H1 (cell line): Measurements from ENCODE around the gene CEBPZ. TPM values are rescaled to one million over a fixed set of nuclear protein-coding genes. Genes with fewer than 3 reads are reported as not detected.

ENCODE experiments used
- CTCF ChIA-PET: fragments of 300-600 bp; sonication (Branson Sonifier 250); formaldehyde crosslinking; loops from one replicate; lab custom pipeline; 2021; ENCODE audit not compliant: partially characterized antibody; lab: Charles Lee
- POLR2A ChIA-PET: fragments of 300-600 bp; sonication (Branson Sonifier 250); formaldehyde crosslinking; loops from one replicate; lab custom pipeline; 2021; ENCODE audit warnings: inconsistent platforms; ENCODE audit not compliant: partially characterized antibody; lab: Charles Lee
- DNase-seq, 2 experiments: peaks; one replicate each; pipeline versions ENCODE4 v3.0.0 to v3.0.0-alpha.2; 2010 to 2022; ENCODE audit warnings: low spot score in 2 of 2, low read depth in 1 of 2, mixed read lengths in 1 of 2
- FAIRE-seq: peaks from 2 replicates; lab custom pipeline; 2011; peaks lifted over from hg19 to GRCh38; lab: Jason Lieb, UNC
- H2AFZ ChIP-seq: 2 replicates; pipeline ENCODE4 v1.8.1; 2012; ENCODE audit warnings: low read length, inconsistent platforms
- H2AK5ac ChIP-seq: 2 replicates; pipeline ENCODE4 v1.6.1; 2013; ENCODE audit warnings: low read depth, low read length
- H2BK120ac ChIP-seq: replicated peaks from 2 replicates; pipeline ENCODE3; 2013; ENCODE audit warnings: low read depth, low read length, inconsistent platforms
- H2BK12ac ChIP-seq: 2 replicates; pipeline ENCODE4 v1.6.1; 2013; ENCODE audit warnings: low read depth, low read length
- H2BK15ac ChIP-seq: 2 replicates; pipeline ENCODE4 v1.6.1; 2013; ENCODE audit warnings: low read length
- H2BK20ac ChIP-seq: 2 replicates; pipeline ENCODE4 v1.6.1; 2013; ENCODE audit warnings: low read length
- H2BK5ac ChIP-seq: 2 replicates; pipeline ENCODE4 v1.6.1; 2013; ENCODE audit warnings: low read depth, low read length
- H3K14ac ChIP-seq: 2 replicates; pipeline ENCODE4 v1.6.1; 2013; ENCODE audit warnings: inconsistent platforms; ENCODE audit not compliant: insufficient read length
- H3K18ac ChIP-seq: 2 replicates; pipeline ENCODE4 v1.6.1; 2013; ENCODE audit warnings: low read length; ENCODE audit errors: extremely low read depth
- H3K23ac ChIP-seq: 2 replicates; pipeline ENCODE4 v1.6.1; 2013; ENCODE audit warnings: inconsistent platforms; ENCODE audit not compliant: insufficient read length
- H3K23me2 ChIP-seq: 2 replicates; pipeline ENCODE4 v1.6.1; 2013; ENCODE audit warnings: low read depth, low read length
- H3K27ac ChIP-seq: 2 replicates; pipeline ENCODE4 v1.6.1; 2011; ENCODE audit warnings: low read depth, low read length, inconsistent platforms
- H3K27me3 ChIP-seq, 4 experiments: replicated peaks in 1 of 4; 1 replicate in 1 of 4; 2 replicates in 3 of 4; pipeline versions ENCODE4 v1.6.1 to v1.8.1; 2011 to 2013; ENCODE audit warnings: low read length in 3 of 4, mild to moderate bottlenecking in 3 of 4, inconsistent platforms in 2 of 4, mixed read lengths in 2 of 4, moderate library complexity in 1 of 4; ENCODE audit not compliant: control insufficient read depth in 3 of 4, insufficient read depth in 3 of 4; ENCODE audit errors: extremely low read depth in 1 of 4
- H3K36me3 ChIP-seq, 4 experiments: 2 replicates each; pipeline versions ENCODE4 v1.6.1 to v1.8.1; 2011 to 2013; ENCODE audit warnings: mild to moderate bottlenecking in 4 of 4, low read length in 3 of 4, moderate library complexity in 2 of 4, control low read depth in 1 of 4, inconsistent platforms in 1 of 4; ENCODE audit not compliant: insufficient read depth in 4 of 4, control insufficient read depth in 2 of 4
- H3K4ac ChIP-seq: replicated peaks from 2 replicates; pipeline ENCODE3; 2013; ENCODE audit warnings: low read length, low read depth, mixed read lengths, inconsistent platforms; ENCODE audit not compliant: insufficient read length
- H3K4me1 ChIP-seq, 4 experiments: replicated peaks in 1 of 4; 1 replicate in 1 of 4; 2 replicates in 3 of 4; pipeline versions ENCODE4 v1.6.1 to v1.8.1; 2011 to 2013; ENCODE audit warnings: low read length in 3 of 4, inconsistent platforms in 2 of 4, mixed read lengths in 1 of 4; ENCODE audit not compliant: insufficient read depth in 4 of 4, control insufficient read depth in 3 of 4
- H3K4me2 ChIP-seq, 2 experiments: 2 replicates each; pipeline versions ENCODE4 v1.6.1 to v1.8.1; 2011 to 2013; ENCODE audit warnings: low read depth in 2 of 2, low read length in 2 of 2, control low read depth in 1 of 2, inconsistent platforms in 1 of 2, mild to moderate bottlenecking in 1 of 2; ENCODE audit not compliant: insufficient read depth in 1 of 2
- H3K4me3 ChIP-seq, 4 experiments: fragments of 200-600, 300-600 bp in 1 of 4; sonication (generic), shearing (Covaris generic), sonication (Bioruptor Twin) in 1 of 4; 2 replicates each; pipeline versions ENCODE4 v1.5.1 to v1.8.1; 2011 to 2016; ENCODE audit warnings: low read length in 4 of 4, low read depth in 3 of 4, control low read depth in 2 of 4, inconsistent platforms in 2 of 4, mild to moderate bottlenecking in 2 of 4, mixed read lengths in 1 of 4, moderate library complexity in 1 of 4; ENCODE audit not compliant: insufficient read depth in 2 of 4; ENCODE audit errors: extremely low read depth in 1 of 4
- H3K56ac ChIP-seq: replicated peaks from 2 replicates; pipeline ENCODE3; 2013; ENCODE audit warnings: low read depth, mild to moderate bottlenecking, mixed read lengths, low read length, inconsistent platforms; ENCODE audit not compliant: insufficient read length
- H3K79me1 ChIP-seq: 2 replicates; pipeline ENCODE4 v1.6.1; 2013; ENCODE audit warnings: low read depth, low read length, control low read depth
- H3K79me2 ChIP-seq, 2 experiments: 2 replicates each; pipeline versions ENCODE4 v1.6.1 to v1.8.1; 2012 to 2013; ENCODE audit warnings: low read length in 2 of 2, mild to moderate bottlenecking in 2 of 2, inconsistent platforms in 1 of 2; ENCODE audit not compliant: insufficient read depth in 2 of 2, control insufficient read depth in 1 of 2
- H3K9ac ChIP-seq, 4 experiments: replicated peaks in 1 of 4; 1 replicate in 1 of 4; 2 replicates in 3 of 4; pipeline versions ENCODE4 v1.6.1 to v1.8.1; 2011 to 2013; ENCODE audit warnings: low read depth in 3 of 4, low read length in 3 of 4, control low read depth in 2 of 4, mild to moderate bottlenecking in 2 of 4, moderate library complexity in 2 of 4, inconsistent platforms in 1 of 4; ENCODE audit errors: extremely low read depth in 1 of 4
- H3K9me3 ChIP-seq, 2 experiments: 2 replicates each; pipeline versions ENCODE4 v1.6.1 to v1.8.1; 2012 to 2013; ENCODE audit warnings: mild to moderate bottlenecking in 2 of 2, moderate library complexity in 2 of 2, control low read depth in 1 of 2, inconsistent platforms in 1 of 2, low read depth in 1 of 2, low read length in 1 of 2, mixed read lengths in 1 of 2; ENCODE audit not compliant: insufficient read depth in 2 of 2
- H4K20me1 ChIP-seq, 2 experiments: replicated peaks in 1 of 2; 2 replicates each; pipeline versions ENCODE3 to v1.8.1; 2011 to 2013; ENCODE audit warnings: inconsistent platforms in 2 of 2, low read length in 2 of 2, mild to moderate bottlenecking in 1 of 2; ENCODE audit not compliant: insufficient read depth in 2 of 2, control insufficient read depth in 1 of 2
- H4K5ac ChIP-seq: 2 replicates; pipeline ENCODE4 v1.6.1; 2013; ENCODE audit warnings: low read length, low read depth, mixed read lengths, inconsistent platforms; ENCODE audit not compliant: insufficient read length
- H4K8ac ChIP-seq: 2 replicates; pipeline ENCODE4 v1.8.0; 2013; ENCODE audit warnings: mild to moderate bottlenecking, moderate library complexity, low read length, inconsistent platforms; ENCODE audit not compliant: insufficient read depth; ENCODE audit errors: extremely low read depth
- H4K91ac ChIP-seq: replicated peaks from 2 replicates; pipeline ENCODE3; 2013; ENCODE audit warnings: low read length, mixed read lengths, inconsistent platforms; ENCODE audit not compliant: insufficient read length
- BCL11A ChIP-seq, 2 experiments: IDR thresholded peaks; one replicate each; pipeline ENCODE4 v1.6.1; 2011; ENCODE audit warnings: low read depth in 2 of 2, low read length in 2 of 2, mild to moderate bottlenecking in 2 of 2
- BRCA1 ChIP-seq: IDR thresholded peaks from 2 replicates; pipeline ENCODE4 v1.6.1; 2012; ENCODE audit warnings: low read depth, low read length, improper control_type of control experiment
- CBX8 ChIP-seq: fragments of 300-800, 300-1000 bp; sonication (generic); IDR thresholded peaks from 2 replicates; pipeline ENCODE4 v1.7.1; 2016; ENCODE audit warnings: low read depth, low read length, borderline replicate concordance
- CEBPB ChIP-seq: IDR thresholded peaks from 2 replicates; pipeline ENCODE4 v1.6.1; 2012; ENCODE audit warnings: low read depth, low read length
- GABPA ChIP-seq: IDR thresholded peaks from 2 replicates; pipeline ENCODE4 v1.6.1; 2011; ENCODE audit warnings: mild to moderate bottlenecking, low read length, moderate library complexity, borderline replicate concordance; ENCODE audit not compliant: insufficient read depth
- JUN ChIP-seq: IDR thresholded peaks from 2 replicates; pipeline ENCODE4 v1.6.1; 2011; ENCODE audit warnings: low read depth, mild to moderate bottlenecking, improper control_type of control experiment, low read length
- KDM4A ChIP-seq: IDR thresholded peaks from one replicate; pipeline ENCODE4 v1.7.1; 2012; ENCODE audit warnings: low read depth, mild to moderate bottlenecking, moderate library complexity, low read length, inconsistent platforms; ENCODE audit not compliant: severe bottlenecking
- NRF1 ChIP-seq: IDR thresholded peaks from 2 replicates; pipeline ENCODE4 v1.6.1; 2011; ENCODE audit warnings: mild to moderate bottlenecking, low read depth, low read length, improper control_type of control experiment
- RXRA ChIP-seq: IDR thresholded peaks from 2 replicates; pipeline ENCODE4 v1.6.1; 2011; ENCODE audit warnings: low read depth, mild to moderate bottlenecking, low read length, moderate library complexity; ENCODE audit not compliant: insufficient read depth
- SP4 ChIP-seq: IDR thresholded peaks from 2 replicates; pipeline ENCODE4 v1.6.1; 2012; ENCODE audit warnings: low read length, inconsistent platforms
- TAF7 ChIP-seq: optimal IDR thresholded peaks from 2 replicates; pipeline ENCODE3; 2011; ENCODE audit warnings: low read depth, mild to moderate bottlenecking, inconsistent platforms, low read length, moderate library complexity, borderline replicate concordance
- YY1 ChIP-seq: IDR thresholded peaks from 2 replicates; pipeline ENCODE4 v1.6.1; 2011; ENCODE audit warnings: low read depth, mild to moderate bottlenecking, low read length
- WGBS, 2 experiments: shearing (Covaris generic) in 1 of 2; methylation state at CpG; one replicate each; pipeline versions ENCODE4 v1.1.6 to v1.1.7; 2013 to 2015; ENCODE audit warnings: low lambda C conversion rate in 2 of 2, mixed read lengths in 2 of 2, inconsistent platforms in 1 of 2, low coverage in 1 of 2, missing lambda C conversion rate in 1 of 2; ENCODE audit not compliant: insufficient replicate concordance in 2 of 2, insufficient coverage in 1 of 2, insufficient read length in 1 of 2; ENCODE audit errors: extremely low coverage in 1 of 2, missing lambda C conversion rate in 1 of 2; 5-methylcytosine and 5-hydroxymethylcytosine counted together
- polyA plus RNA-seq, 7 experiments: library from polyadenylated mRNA; depleted of rRNA in 3 of 7; stranded (reverse) in 5 of 7; unstranded in 2 of 7; fragments of >200 nt in 5 of 7; fragments of 200-250 nt in 2 of 7; gene quantifications; 1 replicate in 5 of 7; 2 replicates in 1 of 7; 4 replicates in 1 of 7; pipeline versions ENCODE4 v1.2.1 to v1.2.3, GENCODE V29; 2011 to 2013; ENCODE audit warnings: missing spikeins in 2 of 7, mixed read lengths in 2 of 7
- total RNA-seq: library from RNA; stranded (reverse); fragmentation: NEBNext Ultra II Directional; extraction: Animal tissue kit (Norgen Biotek cat#: 25700); gene quantifications from 2 replicates; pipeline ENCODE4 v1.2.1, GENCODE V29; 2021
- TF ChIP-seq, protein P1 (sequence below): IDR thresholded peaks from 2 replicates; pipeline ENCODE4 v1.6.1; 2011; ENCODE audit warnings: low read length, improper control_type of control experiment

The CEBPZ gene
- total and polyA plus RNA-seq, 2 of the 8 experiments (the other 6 are each of a cell fraction or from before 2014, with no cell fraction given), result 19.1 to 201 TPM

DNA sequence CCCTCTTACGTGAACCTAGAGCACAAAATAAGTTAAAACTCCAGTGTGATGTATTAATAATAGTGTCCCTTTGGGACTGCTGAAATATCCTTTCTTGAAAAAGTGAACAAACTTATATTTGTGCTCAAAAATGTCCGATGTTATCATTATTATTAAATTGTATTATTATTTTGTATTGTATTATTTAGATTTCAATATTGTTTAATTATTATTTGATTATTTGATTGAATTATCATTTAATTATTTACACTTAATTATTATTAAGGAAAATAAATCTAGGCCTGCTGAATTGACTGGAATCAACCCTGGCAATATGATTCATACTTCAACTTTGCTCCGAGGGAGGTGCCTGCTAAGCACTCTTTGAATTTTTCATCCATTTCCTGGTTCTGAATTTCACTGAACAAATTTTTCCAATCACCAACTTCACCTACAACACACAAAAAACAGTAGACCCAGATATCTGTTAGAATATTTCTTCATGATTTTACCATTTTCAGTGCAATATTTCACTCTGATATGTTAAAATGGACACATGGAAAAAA is 63.7 kb downstream of the CEBPZ start:
- Histone ChIP-seq H3K56ac (no peak overlapping the region), H2BK20ac (no peak overlapping the region), H3K36me3 (no peaks in the 10 kb centered on the region), H3K9ac (no peak overlapping the region), H3K27me3 (no peaks in the 10 kb centered on the region), H4K8ac (no peak overlapping the region), H4K5ac (no peak overlapping the region), H3K4ac (no peak overlapping the region), H3K18ac (no peak overlapping the region), H3K23me2 (no peaks in the 10 kb centered on the region), H2BK15ac (no peak overlapping the region), H3K4me3 (no peak overlapping the region), H3K79me1 (no peaks in the 10 kb centered on the region), H4K91ac (no peak overlapping the region), H2BK120ac (no peak overlapping the region), H3K4me2 (no peak overlapping the region), H2BK5ac (no peak overlapping the region), H3K9me3 (peaks cover 7 to 8% of the 10 kb centered on the region in 2 experiments; a peak in 3 of 4 replicates), H2BK12ac (no peak overlapping the region), H3K23ac (no peak overlapping the region), H4K20me1 (no peaks in the 10 kb centered on the region), H3K79me2 (no peaks in the 10 kb centered on the region), H2AK5ac (no peak overlapping the region), H2AFZ (no peak overlapping the region), H3K4me1 (no peaks in the 10 kb centered on the region), H3K14ac (no peak overlapping the region), H3K27ac (no peak overlapping the region)
- ChIA-PET CTCF (interaction anchor here (0.6 to 5.6 kb wide), 34 partner anchors 9 to 413 kb away, joined by 3 to 67 read pairs (median 5); partner anchors contain the start of genes EIF2AK2 and SULT6B1), POLR2A (interaction anchor here (1.1 to 1.9 kb wide), 4 partner anchors 25 to 55 kb away, joined by 3 to 6 read pairs (median 4); no protein-coding TSS in a partner anchor)
- FAIRE-seq (no peak), DNase-seq (no peak)
- 96% methylated on average over 3 of the region's 3 CpGs; no CpG with 5 or more reads in 1 of the 2 experiments for WGBS, 2 experiments
- TF ChIP-seq BRCA1 (no peak), KDM4A (no peak), BCL11A (IDR thresholded peaks at IDR 0.05; ENCODE audit: low read depth in 2 of 2, low read length in 2 of 2) (no peak), NRF1 (no peak), RXRA (no peak), GABPA (no peak), TAF7 (no peak), JUN (no peak), CEBPB (no peak), CBX8 (no peak), YY1 (no peak), SP4 (no peak)
- TF ChIP-seq, protein P1, sequence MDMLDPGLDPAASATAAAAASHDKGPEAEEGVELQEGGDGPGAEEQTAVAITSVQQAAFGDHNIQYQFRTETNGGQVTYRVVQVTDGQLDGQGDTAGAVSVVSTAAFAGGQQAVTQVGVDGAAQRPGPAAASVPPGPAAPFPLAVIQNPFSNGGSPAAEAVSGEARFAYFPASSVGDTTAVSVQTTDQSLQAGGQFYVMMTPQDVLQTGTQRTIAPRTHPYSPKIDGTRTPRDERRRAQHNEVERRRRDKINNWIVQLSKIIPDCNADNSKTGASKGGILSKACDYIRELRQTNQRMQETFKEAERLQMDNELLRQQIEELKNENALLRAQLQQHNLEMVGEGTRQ, result no peak
